Tibial nerve (tissue), 3 donors: ENCODE measurements around the gene EIF2S3.

Source experiments
- EP300 ChIP-seq, 2 donors: sonication (generic); formaldehyde crosslinking; IDR thresholded peaks; one replicate each; pipeline ENCODE4 v1.6.1; 2017; ENCODE audit warnings: antibody characterized with exemption in 2 of 2, mild to moderate bottlenecking in 1 of 2
- POLR2A ChIP-seq, 2 donors: fragments of 450-650 bp; IDR thresholded peaks; one replicate each; pipeline ENCODE4 v1.6.1; 2017; ENCODE audit warnings: antibody characterized with exemption in 2 of 2, mild to moderate bottlenecking in 2 of 2, moderate library complexity in 2 of 2

GRCh38 chrX:24012266-24012665, 42.5 kb upstream of the EIF2S3 start:
- TF ChIP-seq POLR2A (IDR thresholded peaks at IDR 0.05), result no peak
- TF ChIP-seq EP300 (IDR thresholded peaks at IDR 0.05), result no peak
